Sigmoid colon (tissue), 7 donors: Measurements from ENCODE around the gene EIF3I. TPM values are rescaled to one million over a fixed set of nuclear protein-coding genes. Genes with fewer than 3 reads are reported as not detected.
A peak's percentile ranks its signal among the peaks of the same experiment; 100 is the strongest.

Experiments
- DNase-seq: peaks from one replicate; pipeline ENCODE4 v3.0.0-alpha.2; 2019
- H3K27ac ChIP-seq, 4 donors: fragments of 200-600 bp; sonication (generic); one replicate each; pipeline ENCODE4 v1.5.1; 2016 to 2019; ENCODE audit warnings: mild to moderate bottlenecking in 1 of 4
- H3K27me3 ChIP-seq, 3 donors: fragments of 200-600 bp; sonication (generic); one replicate each; pipeline ENCODE4 v1.5.1; 2019; ENCODE audit warnings: mild to moderate bottlenecking in 1 of 3
- H3K36me3 ChIP-seq, 4 donors: fragments of 200-600 bp; sonication (generic); one replicate each; pipeline ENCODE4 v1.5.1; 2016 to 2019
- H3K4me1 ChIP-seq, 4 donors: fragments of 200-600 bp; sonication (generic); one replicate each; pipeline ENCODE4 v1.5.1; 2017 to 2019
- H3K4me3 ChIP-seq, 4 donors: fragments of 200-600 bp; sonication (generic); one replicate each; pipeline ENCODE4 v1.5.1; 2017 to 2019; ENCODE audit warnings: mild to moderate bottlenecking in 2 of 4, moderate library complexity in 1 of 4
- H3K9me3 ChIP-seq, 4 donors: fragments of 200-600 bp in 3 of 4; sonication (generic) in 3 of 4; one replicate each; pipeline versions ENCODE4 v1.5.1 to v1.6.1; 2013 to 2019
- CTCF ChIP-seq, 4 experiments: fragments of 450-650 bp in 3 of 4; fragments of 200-600 bp in 1 of 4; IDR thresholded peaks; one replicate each; pipeline ENCODE4 v1.5.1; 2016 to 2019; ENCODE audit warnings: antibody characterized with exemption in 4 of 4, mild to moderate bottlenecking in 3 of 4, moderate library complexity in 2 of 4
- EP300 ChIP-seq, 4 donors: sonication (generic); formaldehyde crosslinking; IDR thresholded peaks; one replicate each; pipeline ENCODE4 v1.6.1; 2017; ENCODE audit warnings: antibody characterized with exemption in 4 of 4
- POLR2A ChIP-seq, 2 donors: fragments of 450-650 bp; IDR thresholded peaks; one replicate each; pipeline ENCODE4 v1.6.1; 2016; ENCODE audit warnings: antibody characterized with exemption in 2 of 2, mild to moderate bottlenecking in 2 of 2, moderate library complexity in 2 of 2
- POLR2AphosphoS5 ChIP-seq, 4 donors: sonication (generic); formaldehyde crosslinking; IDR thresholded peaks; one replicate each; pipeline ENCODE4 v1.6.1; 2017; ENCODE audit warnings: antibody characterized with exemption in 4 of 4
- WGBS, 2 donors: extraction: QIAGEN DNeasy Blood & Tissue Kit; methylation state at CpG; one replicate each; pipeline ENCODE4 v1.1.7; 2013; 5-methylcytosine and 5-hydroxymethylcytosine counted together
- intact Hi-C: fragments of 100-400 bp; cut with DNase I; formaldehyde crosslinking; loops from one replicate; pipeline ENCODE4 v1.15.1; 2023
- polyA plus RNA-seq, 3 donors: library from polyadenylated mRNA; stranded (reverse); fragments of 200-250 nt; gene quantifications; one replicate each; pipeline ENCODE4 v1.2.3, GENCODE V29; 2013
- total RNA-seq, 4 donors: library from RNA; depleted of rRNA; stranded (reverse); fragments of >200 nt; gene quantifications; one replicate each; pipeline ENCODE4 v1.1.0, GENCODE V29; 2016
- donor health status: healthy with polysubstance abuse.
- donor health status: Bipolar disorder and iron deficiency.
- donor health status: healthy.

Gene EIF3I
- total and polyA plus RNA-seq, 7 donors: 163 to 226 (median 173) TPM

DNA sequence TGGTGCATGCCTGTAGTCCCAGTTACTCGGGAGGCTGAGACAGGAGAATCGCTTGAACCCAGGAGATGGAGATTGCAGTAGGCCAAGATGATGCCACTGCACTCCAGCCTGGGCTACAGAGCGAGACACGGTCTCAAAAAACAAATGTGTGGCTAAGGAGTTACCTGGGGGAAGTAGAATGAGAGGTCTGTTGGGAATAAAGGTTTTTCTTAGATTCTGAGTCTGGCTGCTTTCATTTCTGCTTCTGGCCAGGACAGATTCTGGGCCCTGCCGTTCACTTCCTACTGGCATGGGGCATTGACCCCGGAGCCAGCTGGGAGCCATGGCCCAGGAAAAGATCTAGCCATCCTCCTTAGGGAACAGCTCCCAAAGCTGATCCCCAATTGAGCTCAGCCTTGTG lies 13.7 kb upstream of the EIF3I start:
- Histone ChIP-seq H3K27me3 (no peaks in the 10 kb centered on the region), H3K4me1 (peaks cover 0 to 23% (median 17%) of the 10 kb centered on the region in 4 donors), H3K9me3 (no peaks in the 10 kb centered on the region), H3K4me3 (no peak overlapping the region), H3K27ac (no peak overlapping the region), H3K36me3 (no peaks in the 10 kb centered on the region)
- TF ChIP-seq CTCF (IDR thresholded peaks at IDR 0.05) (no peak), EP300 (IDR thresholded peaks at IDR 0.05) (no peak), POLR2AphosphoS5 (IDR thresholded peaks at IDR 0.05) (no peak), POLR2A (IDR thresholded peaks at IDR 0.05) (no peak)
- intact Hi-C loops: loop anchor here (5.0 kb wide), 1 partner anchor 184 kb away; the partner anchor contains the start of gene BSDC1
- no peak for DNase-seq
- 64 to 71% methylated on average over 6 of the region's 6 CpGs for WGBS, 2 donors

GRCh38 chr1:32208891-32209328 lies 13.3 kb upstream of the EIF3I start, which contains the start of gene DCDC2B:
TSS of gene DCDC2B (plus strand) at chr1:32209089. CDS start at chr1:32209094, 5 bp downstream.
- TF ChIP-seq POLR2AphosphoS5 (IDR thresholded peaks at IDR 0.05) (no peak), POLR2A (IDR thresholded peaks at IDR 0.05) (no peak), EP300 (IDR thresholded peaks at IDR 0.05) (no peak), CTCF (IDR thresholded peaks at IDR 0.05) (no peak)
- no peak within 1 kb of the TSS for H3K27ac ChIP-seq
- WGBS, 2 donors: 21 to 70% methylated on average over 5 of the region's 5 CpGs
- H3K4me1 ChIP-seq: peaks cover 0 to 23% (median 17%) of the 10 kb centered on the region in 4 donors
- no peak for DNase-seq
- peaks cover 0 to 2% (median 0%) of the 10 kb centered on the region in 4 donors for H3K36me3 ChIP-seq
- intact Hi-C loops: loop anchor here (5.0 kb wide), 1 partner anchor 183 kb away; the partner anchor contains the start of gene BSDC1
- no peak within 1 kb of the TSS for H3K4me3 ChIP-seq
- no peaks in the 10 kb centered on the region for H3K27me3 ChIP-seq
- H3K9me3 ChIP-seq: no peaks in the 10 kb centered on the region

DNA sequence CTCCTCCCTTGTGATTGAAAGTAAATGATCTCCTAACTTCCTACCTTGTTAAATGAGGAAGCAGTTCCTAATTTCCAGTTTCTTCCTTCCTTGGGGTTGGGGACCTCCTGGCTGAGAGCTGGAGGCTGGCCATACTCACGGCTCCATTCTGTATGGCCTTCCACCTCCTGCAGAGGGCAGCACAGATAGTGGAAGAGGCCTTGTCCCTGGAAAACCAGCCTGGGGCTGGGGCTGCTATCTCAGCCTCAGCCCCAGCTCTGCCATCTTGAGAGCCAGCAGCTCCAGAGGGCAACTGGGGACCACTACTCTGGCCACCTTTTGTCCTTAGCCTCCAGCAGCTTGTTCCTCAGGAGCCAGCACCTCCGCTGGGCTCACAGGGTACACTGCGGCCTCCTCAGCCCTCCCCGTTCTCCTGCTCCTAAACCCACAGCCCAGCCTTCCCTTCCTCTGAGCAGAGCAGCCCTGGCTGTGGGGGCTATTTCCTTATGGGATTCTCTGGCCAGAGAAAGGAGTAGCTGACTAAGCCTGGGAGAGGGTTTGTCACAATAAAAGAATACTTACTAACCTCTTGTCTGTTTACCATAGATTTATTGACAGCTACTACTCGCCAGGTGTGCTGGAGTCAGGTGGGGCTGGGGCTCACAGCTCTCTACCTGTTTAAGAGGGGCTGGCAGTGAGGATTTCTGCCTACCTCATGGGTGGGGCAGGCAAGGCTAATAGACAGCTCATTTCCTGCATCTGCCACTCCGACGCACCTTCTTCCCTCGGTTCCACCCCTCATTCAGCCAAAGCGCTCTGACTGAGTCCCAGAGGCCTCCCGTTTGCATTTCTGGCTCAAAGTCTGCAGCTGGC lies 6.4 kb upstream of the EIF3I start:
- H3K9me3 ChIP-seq: no peaks in the 10 kb centered on the region
- H3K4me1 ChIP-seq: peaks cover 0 to 8% (median 3%) of the 10 kb centered on the region in 4 donors
- peaks cover 0 to 56% (median 14%) of the 10 kb centered on the region in 4 donors for H3K36me3 ChIP-seq
- peak; percentile 17 to 58 (median 49) for TF ChIP-seq CTCF (IDR thresholded peaks at IDR 0.05)
- no peak for TF ChIP-seq EP300 (IDR thresholded peaks at IDR 0.05)
- no peak overlapping the region for H3K4me3 ChIP-seq
- 18 to 62% methylated on average over 10 of the region's 10 CpGs for WGBS, 2 donors
- H3K27me3 ChIP-seq: no peaks in the 10 kb centered on the region
- intact Hi-C loops: loop anchor here (5.0 kb wide), 1 partner anchor 196 kb away; no protein-coding TSS in a partner anchor
- peak overlapping the region in 1 of 4 donors; percentile 34 for H3K27ac ChIP-seq
- DNase-seq: no peak

GRCh38 chr1:32216566-32216965 lies 5.6 kb upstream of the EIF3I start:
- 80 to 83% methylated on average over 5 of the region's 5 CpGs for WGBS, 2 donors
- Histone ChIP-seq H3K27me3 (no peaks in the 10 kb centered on the region), H3K27ac (no peak overlapping the region), H3K4me3 (no peak overlapping the region), H3K4me1 (peaks cover 0 to 16% (median 10%) of the 10 kb centered on the region in 4 donors), H3K9me3 (no peaks in the 10 kb centered on the region), H3K36me3 (peaks cover 0 to 56% (median 14%) of the 10 kb centered on the region in 4 donors)
- no peak for TF ChIP-seq CTCF (IDR thresholded peaks at IDR 0.05)
- no peak for TF ChIP-seq POLR2AphosphoS5 (IDR thresholded peaks at IDR 0.05)
- no peak for TF ChIP-seq EP300 (IDR thresholded peaks at IDR 0.05)
- no peak for TF ChIP-seq POLR2A (IDR thresholded peaks at IDR 0.05)
- no peak for DNase-seq
- intact Hi-C loops: loop anchor here (5.0 kb wide), 1 partner anchor 196 kb away; no protein-coding TSS in a partner anchor
